Astrocyte of the cerebellum (primary cell): Measurements from ENCODE around the gene TMEM204.

Source experiments
- DNase-seq: peaks from one replicate; pipeline ENCODE4 v3.0.0-alpha.2; 2011; ENCODE audit warnings: low read depth
- H3K4me3 ChIP-seq: 2 replicates; pipeline ENCODE4 v1.5.1; 2011; ENCODE audit warnings: mild to moderate bottlenecking, low read depth, low read length, moderate library complexity
- in situ Hi-C: cut with HindIII; loops from 2 replicates; pipeline ENCODE4 v1.10.0; 2017; ENCODE audit warnings: low sequenced_read_pairs
- TF ChIP-seq, protein P1 (sequence below): IDR thresholded peaks from 2 replicates; pipeline ENCODE4 v1.5.1; 2012; ENCODE audit warnings: low read length, low read depth, moderate library complexity, mild to moderate bottlenecking; ENCODE audit errors: missing control alignments

Gene TMEM204

DNA sequence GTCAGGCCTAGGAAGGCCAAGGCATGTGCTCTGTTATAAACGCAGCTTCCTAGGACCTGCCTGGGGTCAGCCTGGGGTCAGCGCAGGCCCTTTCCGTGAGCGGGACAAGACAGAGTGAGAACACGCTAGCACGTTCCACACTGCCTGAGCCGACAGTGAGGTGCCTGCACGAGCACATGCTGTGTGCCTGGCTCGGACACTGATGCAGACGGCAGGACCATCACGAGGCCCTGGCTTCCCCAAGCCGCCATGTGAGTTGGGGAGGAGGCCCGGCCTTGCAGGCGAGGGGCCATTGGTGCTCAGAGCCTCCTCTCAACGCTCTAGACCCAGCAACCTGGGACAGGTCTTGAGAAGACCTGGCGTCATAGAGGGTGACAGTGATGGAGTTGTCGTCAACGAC is 9.1 kb downstream of the TMEM204 start:
- in situ Hi-C loops, result no loop called here

DNA sequence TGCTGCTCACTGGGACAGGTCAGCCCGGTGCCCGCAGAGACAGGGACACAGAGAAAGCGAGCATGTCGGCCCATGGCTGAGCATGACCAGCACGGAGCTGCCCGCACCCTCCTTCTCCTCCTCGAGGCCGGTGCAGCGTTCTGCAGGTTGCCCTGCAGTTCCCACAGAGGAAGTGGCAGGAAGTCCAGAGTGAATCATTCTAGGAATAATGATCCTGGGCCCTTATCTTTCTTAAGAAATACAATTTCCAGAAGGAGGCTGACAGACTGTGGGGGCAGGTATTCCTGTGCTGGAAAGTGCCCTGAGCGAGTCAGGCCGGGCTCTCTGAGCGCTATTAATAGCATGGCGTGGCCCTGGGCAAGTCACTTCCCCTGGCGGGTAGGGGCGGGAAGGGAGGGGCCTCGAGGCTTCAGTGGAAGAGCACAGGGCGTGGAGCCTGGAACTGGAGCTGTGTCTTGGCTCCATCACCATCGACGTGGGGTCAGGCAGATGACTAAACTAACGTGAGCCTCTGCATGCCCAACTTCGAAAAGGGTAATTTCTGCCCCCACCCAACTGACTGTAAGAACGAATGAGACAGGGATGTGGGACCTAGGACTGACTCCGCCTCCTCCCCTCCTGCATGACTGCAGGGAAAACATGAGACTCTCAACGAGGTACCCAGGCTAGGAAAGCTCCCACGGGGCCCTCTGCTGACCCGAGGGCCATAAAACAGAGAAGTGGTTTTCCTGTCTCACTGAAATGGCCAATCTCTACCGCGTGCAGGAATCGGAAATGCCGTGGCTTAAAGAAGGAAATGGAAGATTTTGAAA is 9.8 kb downstream of the TMEM204 start:
- H3K4me3 ChIP-seq, result no peak overlapping the region
- in situ Hi-C loops, result no loop called here
- TF ChIP-seq, protein P1, sequence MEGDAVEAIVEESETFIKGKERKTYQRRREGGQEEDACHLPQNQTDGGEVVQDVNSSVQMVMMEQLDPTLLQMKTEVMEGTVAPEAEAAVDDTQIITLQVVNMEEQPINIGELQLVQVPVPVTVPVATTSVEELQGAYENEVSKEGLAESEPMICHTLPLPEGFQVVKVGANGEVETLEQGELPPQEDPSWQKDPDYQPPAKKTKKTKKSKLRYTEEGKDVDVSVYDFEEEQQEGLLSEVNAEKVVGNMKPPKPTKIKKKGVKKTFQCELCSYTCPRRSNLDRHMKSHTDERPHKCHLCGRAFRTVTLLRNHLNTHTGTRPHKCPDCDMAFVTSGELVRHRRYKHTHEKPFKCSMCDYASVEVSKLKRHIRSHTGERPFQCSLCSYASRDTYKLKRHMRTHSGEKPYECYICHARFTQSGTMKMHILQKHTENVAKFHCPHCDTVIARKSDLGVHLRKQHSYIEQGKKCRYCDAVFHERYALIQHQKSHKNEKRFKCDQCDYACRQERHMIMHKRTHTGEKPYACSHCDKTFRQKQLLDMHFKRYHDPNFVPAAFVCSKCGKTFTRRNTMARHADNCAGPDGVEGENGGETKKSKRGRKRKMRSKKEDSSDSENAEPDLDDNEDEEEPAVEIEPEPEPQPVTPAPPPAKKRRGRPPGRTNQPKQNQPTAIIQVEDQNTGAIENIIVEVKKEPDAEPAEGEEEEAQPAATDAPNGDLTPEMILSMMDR, result no peak
- no peak for DNase-seq

More for the DNA sequence above, 9.1 kb downstream of the TMEM204 start:
- no peak overlapping the region for H3K4me3 ChIP-seq
- TF ChIP-seq, protein P1, result no peak
- no peak for DNase-seq

DNA sequence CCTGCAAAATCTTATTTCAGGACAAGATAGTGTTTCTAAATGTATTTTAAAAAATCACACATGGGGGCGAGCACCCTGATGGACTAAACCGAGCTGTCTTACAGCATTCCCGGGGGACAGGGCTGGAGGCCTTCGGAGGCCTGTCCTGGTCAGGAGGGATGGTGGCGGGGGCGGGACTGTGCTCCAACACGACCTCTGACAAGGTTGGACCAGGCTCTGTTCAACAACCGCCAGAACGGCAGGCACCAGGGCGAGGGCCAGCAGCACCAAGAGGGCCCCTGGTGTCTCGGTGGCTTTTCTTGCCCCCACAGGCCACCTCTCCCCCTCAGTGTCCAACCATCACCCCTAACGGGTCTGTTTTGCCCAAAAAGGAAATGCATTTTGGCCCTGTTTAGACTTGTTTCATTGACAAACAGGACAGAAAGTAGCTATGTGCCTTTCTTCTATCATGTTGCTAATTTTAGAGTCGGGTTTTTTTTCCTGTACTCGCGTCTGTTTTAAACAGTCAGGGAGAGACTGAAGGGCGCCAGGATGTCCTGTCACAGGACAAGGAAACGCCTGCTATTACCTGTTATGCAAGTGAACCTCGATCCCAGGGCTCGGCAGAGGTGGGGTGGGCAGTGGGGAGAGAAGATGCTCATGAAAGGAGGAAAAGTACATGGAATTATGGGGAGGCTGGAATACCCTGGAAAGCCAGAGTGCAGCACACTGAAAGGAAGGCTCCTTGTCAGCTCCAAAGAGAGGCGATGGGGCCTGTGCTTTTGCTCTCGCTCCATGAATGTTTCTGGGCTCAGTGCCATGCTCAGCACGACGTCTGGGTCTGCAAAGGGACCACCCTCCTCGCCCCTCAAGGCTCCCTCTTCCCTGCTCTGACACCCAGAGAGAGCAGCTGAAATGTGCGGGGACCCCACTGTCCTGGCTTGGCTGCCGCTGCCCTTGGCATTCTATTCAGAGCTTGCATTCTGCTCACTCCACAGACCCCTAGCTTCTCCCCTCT is 11.9 kb downstream of the TMEM204 start:
- in situ Hi-C loops, result no loop called here
- TF ChIP-seq, protein P1, result no peak
- no peak overlapping the region for H3K4me3 ChIP-seq
- no peak for DNase-seq

DNA sequence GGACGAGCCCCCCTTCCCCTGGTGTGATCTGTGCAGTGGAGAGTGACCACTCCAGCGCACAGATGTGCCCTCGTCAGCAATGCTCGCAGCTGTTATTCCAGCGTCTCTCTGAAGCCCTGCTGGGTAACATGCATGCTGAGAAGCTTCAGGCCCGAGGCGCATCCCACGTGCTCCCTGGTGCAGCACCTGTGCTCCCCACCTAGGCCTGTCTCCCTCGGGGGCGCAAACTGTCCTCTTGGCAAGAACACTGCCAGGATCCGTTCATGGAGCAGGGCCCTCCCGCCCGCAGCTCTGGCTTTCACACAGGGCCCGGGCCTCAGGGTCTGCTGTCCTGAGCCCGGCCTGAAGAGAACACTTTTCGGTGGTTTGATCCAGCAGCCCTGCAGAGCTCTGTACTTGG is 13.0 kb downstream of the TMEM204 start:
- TF ChIP-seq, protein P1, result no peak
- no peak overlapping the region for H3K4me3 ChIP-seq
- no peak for DNase-seq
- in situ Hi-C loops, result no loop called here

DNA sequence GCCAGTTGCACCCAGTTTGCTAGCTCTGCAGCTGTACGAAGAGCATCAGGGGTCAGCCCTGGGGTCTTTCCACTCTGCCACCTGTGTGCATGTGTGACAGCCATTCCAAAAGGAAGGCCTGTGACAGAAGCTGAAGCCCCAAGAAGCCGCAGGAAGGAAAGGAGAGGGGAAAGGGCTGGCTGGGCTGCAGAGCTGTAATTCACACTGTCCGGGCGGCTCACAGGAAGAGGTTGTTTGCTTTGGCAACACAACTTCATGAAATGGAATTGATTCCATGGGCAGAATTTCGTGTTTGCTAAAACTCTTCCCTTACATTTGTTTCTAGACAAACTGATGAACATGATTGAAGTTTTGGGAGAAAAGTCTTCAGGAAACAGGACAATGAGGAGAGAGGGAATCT is 14.8 kb downstream of the TMEM204 start:
- TF ChIP-seq, protein P1, result no peak
- in situ Hi-C loops, result no loop called here
- DNase-seq, result no peak
- H3K4me3 ChIP-seq, result no peak overlapping the region

DNA sequence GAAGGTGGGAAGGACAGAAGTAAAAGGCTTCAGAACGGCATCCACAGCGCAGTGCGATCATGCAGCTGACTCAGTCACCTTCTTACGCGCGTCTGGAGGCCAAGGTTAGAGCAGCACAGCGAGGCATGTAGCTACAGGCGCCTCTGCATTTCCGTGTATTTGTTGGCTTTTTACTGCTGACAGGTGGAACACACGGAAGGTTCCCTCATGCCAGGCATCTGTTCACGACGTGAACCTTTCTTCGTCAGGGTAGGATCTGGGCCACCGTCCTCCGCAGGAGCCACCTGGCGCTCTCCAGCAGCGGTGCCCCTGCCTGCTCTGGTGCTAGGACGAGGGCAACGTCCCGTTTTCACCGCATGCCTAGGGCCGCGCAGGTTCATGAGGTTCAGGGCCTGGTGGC is 15.3 kb downstream of the TMEM204 start:
- H3K4me3 ChIP-seq, result no peak overlapping the region
- no peak for DNase-seq
- in situ Hi-C loops, result no loop called here

More for the DNA sequence above, 15.3 kb downstream of the TMEM204 start:
- TF ChIP-seq, protein P1, result no peak
